Upper lobe of left lung (tissue), 4 donors: ENCODE data around the gene LRPAP1.

ENCODE experiments used
- POLR2A ChIP-seq, 4 donors: fragments of 450-650 bp; IDR thresholded peaks; one replicate each; pipeline ENCODE4 v1.5.1; 2016 to 2017; ENCODE audit warnings: antibody characterized with exemption in 4 of 4, mild to moderate bottlenecking in 2 of 4
- POLR2AphosphoS5 ChIP-seq, 2 donors: sonication (generic); formaldehyde crosslinking; IDR thresholded peaks; one replicate each; pipeline ENCODE4 v1.5.1; 2017; ENCODE audit warnings: antibody characterized with exemption in 2 of 2
- TF ChIP-seq, protein P1 (sequence below), 6 experiments: fragments of 450-650 bp in 4 of 6; fragments of 200-600 bp in 2 of 6; sonication (generic) in 2 of 6; IDR thresholded peaks; one replicate each; pipeline ENCODE4 v1.5.1; 2016 to 2019; ENCODE audit warnings: antibody characterized with exemption in 6 of 6

DNA sequence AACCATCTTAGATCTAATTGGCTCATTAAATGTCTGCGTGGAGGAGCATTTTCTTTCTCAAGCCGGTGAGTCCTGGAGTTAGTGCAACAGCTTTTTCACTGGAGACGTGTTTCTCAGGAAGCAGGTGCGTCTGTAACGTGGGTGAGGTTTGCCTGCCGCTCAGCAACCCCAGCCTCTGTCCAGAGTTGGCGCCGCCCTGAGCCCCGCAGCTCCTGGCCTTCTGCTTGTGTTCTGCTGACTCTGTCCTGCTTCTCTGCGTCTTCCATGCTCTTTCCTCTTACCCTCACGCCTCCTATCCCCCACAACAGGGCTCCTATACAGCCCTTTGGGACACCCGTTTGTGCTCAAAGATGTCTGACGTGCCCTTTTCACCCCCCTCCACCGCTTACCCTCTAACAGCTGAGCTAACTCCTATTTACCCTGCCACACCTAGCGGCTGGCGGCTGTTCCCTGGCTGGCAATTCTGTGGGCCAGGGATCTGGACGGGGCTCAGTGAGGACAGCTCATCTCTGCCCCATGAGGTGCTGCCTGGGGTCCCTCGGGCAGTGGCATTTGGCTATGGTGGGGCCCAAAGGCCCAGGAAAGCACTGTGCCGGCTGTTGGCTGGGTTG lies 50.3 kb downstream of the LRPAP1 start:
- TF ChIP-seq, protein P1, sequence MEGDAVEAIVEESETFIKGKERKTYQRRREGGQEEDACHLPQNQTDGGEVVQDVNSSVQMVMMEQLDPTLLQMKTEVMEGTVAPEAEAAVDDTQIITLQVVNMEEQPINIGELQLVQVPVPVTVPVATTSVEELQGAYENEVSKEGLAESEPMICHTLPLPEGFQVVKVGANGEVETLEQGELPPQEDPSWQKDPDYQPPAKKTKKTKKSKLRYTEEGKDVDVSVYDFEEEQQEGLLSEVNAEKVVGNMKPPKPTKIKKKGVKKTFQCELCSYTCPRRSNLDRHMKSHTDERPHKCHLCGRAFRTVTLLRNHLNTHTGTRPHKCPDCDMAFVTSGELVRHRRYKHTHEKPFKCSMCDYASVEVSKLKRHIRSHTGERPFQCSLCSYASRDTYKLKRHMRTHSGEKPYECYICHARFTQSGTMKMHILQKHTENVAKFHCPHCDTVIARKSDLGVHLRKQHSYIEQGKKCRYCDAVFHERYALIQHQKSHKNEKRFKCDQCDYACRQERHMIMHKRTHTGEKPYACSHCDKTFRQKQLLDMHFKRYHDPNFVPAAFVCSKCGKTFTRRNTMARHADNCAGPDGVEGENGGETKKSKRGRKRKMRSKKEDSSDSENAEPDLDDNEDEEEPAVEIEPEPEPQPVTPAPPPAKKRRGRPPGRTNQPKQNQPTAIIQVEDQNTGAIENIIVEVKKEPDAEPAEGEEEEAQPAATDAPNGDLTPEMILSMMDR (IDR thresholded peaks at IDR 0.05): no peak
- no peak for TF ChIP-seq POLR2A (IDR thresholded peaks at IDR 0.05)
- TF ChIP-seq POLR2AphosphoS5 (IDR thresholded peaks at IDR 0.05): no peak
